HG03520 (cell line): Measurements from ENCODE around the gene ZC3H11A.
A peak's percentile ranks its signal among the peaks of the same experiment; 100 is the strongest.
"Not testable (repeated sequence)": the region's sequence is repeated elsewhere in the genome, so short reads cannot be mapped to it uniquely, and the experiment has no call there.

ENCODE experiments used
- ATAC-seq: cut with Tn5 transposase; IDR thresholded peaks from one replicate; pipeline ENCODE4 v1.9.1; 2021; ENCODE audit warnings: mild to moderate bottlenecking, moderate library complexity; ENCODE audit not compliant: unreplicated experiment

ZC3H11A gene

DNA sequence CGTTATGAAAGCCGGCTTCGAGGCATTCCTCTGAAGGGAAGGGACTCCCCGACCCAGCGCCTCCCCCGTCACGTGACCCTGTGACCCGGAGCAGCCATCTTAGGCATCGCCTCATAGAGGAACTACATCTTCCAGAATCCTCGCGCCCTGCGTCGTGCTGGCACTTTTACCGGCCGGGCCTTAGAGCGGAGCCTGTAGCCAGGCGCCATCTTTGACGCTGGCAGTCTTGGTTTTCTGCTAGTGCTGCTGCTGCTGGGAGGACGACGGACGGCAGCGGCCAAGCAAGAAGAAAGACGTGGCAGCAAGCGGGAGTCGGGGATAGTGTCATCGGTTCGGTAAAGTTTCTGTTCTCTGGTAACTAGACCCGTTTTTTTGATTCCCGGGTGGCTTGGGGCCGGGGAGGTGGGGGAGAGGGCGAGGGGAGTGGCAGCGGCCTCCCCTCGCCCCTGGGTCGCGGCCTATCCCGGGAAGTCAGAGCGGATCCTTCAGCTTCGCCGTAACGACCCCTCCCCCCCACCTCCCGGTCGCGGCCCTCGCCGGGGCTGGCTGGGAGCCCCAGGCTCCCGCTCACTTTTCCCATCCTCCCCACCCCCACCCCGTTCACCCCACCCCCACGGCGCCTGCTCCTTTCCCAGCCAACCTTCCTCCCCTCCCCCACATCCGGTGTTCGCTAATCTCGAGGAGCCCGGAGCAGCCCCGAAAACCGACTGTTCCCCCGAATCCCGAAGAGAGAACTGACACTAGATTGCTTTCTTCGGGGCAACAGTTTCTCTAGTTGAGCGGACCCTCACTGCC lies at the start of gene ZC3H11A, which contains the start of gene ZBED6:
Gene ZC3H11A, plus strand, starts transcription at position 183 of the 795 bp plus-strand sequence. CDS start 21,448 bp downstream, outside the sequence.
Gene ZBED6, plus strand, starts transcription at position 183 of the 795 bp plus-strand sequence. CDS start 1,900 bp downstream, outside the sequence.
- ATAC-seq: peak; percentile 95

DNA sequence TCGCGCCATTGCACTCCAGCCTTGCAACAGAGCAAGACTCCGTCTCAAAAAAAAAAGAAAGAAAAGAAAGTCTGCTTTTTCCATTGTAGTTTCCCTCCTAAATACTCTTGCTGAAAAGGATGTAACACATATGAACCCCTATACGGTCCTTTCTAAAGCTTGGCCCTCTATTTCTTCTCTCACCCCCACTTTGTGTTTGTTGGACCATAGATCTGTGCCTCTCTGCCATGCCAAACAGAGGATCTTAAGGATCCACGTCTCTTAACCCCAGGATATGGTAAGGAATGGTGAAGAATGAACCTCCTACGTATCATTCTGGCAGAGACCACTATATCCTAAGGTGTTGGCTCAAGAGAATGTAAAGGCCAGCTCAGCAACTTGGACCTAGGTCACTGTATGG lies 49.1 kb upstream of the ZC3H11A start:
- no peak for ATAC-seq

DNA sequence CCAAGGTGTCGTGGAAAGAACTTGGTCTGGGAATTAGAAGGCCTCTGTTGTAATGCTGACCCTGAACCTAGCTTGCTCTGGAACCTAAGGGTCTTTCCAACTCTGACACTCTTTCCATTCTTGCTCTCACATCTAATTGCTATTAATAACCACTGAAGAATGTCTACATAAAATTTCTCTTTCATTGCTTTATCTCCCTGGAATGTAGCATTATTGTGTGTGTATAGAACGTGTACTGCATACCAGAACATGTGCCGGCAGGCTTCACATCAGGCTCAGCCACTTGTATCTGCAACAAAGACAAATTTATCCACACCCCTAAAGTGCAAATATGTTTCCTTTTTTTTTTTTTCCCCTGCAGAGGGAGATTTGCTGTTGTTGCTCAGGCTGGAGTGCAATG lies 44.4 kb upstream of the ZC3H11A start:
- no peak for ATAC-seq

DNA sequence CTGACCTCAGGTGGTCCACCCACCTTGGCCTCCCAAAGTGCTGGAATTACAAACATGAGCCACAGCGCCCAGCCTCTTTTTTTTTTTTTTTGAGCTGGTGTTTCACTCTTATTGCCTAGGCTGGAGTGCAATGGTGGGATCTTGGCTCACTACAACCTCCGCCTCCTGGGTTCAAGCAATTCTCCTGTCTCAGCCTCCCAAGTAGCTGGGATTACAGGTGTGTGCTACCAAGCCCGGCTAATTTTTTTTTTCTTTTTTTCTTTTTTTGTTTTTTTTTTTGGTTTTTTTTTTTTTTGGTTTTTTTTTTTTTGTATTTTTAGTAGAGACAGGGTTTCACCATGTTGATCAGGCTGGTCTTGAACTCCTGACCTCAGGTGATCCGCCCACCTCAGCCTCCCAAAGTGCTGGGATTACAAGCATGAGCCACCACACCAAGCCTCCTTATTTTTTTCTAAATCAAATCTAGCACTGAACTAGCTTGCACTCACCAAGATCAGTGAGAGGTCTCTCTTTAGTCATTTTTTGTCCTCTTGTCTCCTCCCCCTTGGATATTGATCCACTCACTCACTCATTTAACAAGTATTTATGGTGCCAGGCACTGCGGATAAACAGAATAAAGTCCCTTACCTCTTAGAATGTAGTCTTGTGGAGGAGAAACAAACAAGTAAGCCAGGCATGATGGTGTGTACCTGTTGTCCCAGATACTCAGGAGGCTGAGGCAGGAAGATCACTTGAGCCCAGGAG lies 43.6 kb upstream of the ZC3H11A start:
- not testable (repeated sequence) for ATAC-seq

DNA sequence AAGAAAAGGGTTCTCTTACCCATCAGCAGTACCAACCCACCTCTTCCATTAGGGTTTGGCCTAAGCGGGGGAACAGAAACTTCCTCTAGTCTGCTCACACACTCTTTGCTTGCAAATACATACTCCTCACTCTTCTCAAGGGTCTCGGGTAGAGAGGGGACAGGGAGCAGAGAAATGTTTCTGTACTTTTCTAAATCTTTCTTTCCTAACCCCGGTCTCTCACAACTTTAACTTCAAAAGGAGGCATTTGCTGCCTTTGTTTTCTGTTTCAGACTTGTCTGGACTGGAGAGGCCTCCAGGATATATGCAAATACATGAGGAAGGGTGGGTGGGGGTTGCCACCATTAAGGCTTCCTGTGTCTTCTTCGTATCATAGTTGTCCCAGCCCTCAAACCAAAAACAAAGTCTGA lies 41.0 kb upstream of the ZC3H11A start:
- ATAC-seq: no peak

DNA sequence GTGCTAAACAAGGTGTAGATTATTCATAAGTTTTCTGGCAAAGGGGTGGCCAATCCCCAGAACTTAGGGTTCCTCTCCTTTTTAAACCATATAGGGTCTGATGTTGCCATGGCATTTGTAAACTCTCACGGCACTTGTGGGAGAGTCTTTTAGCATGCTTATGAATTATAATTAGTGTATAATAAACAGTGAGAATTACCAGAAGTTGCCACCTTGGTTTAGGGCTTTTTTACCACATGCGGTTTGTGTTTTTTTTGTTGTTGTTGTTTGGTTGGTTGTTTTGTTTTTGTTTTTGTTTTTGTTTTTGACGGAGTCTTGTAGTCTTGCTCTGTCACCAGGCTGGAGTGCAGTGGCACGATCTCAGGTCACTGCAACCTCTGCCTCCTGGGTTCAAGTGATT lies 39.4 kb upstream of the ZC3H11A start:
- no peak for ATAC-seq

DNA sequence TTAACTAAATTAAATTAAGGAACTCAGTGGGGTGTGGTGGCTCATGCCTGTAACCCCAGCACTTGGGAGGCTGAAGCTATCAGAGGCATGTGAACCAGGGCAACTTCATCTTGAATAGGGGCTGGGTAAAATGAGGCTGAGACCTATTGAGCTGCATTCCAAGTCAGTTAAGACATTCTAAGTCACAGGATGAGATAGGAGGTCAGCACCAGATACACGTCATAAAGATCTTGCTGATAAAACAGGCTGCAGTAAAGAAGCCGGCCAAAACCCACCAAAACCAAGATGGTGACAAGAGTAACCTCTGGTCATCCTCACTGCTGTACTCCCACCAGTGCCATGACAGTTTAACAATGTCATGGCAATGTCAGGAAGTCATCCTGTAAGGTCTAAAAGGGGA lies 36.7 kb upstream of the ZC3H11A start:
- ATAC-seq: not testable (repeated sequence)

DNA sequence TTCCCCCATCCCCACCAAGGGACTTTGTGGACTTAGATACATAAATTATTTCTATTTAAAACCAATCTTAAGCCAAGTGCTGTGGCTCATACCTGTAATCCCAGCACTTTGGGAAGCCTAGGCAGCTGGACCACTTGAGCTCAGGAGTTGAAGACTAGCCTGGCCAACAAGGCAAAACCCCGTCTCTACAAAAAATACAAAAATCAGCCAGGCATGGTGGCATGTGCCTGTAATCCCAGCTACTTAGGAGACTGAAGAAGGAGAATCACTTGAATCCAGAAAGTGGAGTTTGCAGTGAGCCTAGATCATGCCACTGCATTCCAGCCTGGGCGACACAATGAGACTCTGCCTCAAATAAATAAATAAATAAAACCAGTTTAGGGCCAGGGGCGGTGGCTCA lies 34.9 kb upstream of the ZC3H11A start:
- ATAC-seq: no peak

DNA sequence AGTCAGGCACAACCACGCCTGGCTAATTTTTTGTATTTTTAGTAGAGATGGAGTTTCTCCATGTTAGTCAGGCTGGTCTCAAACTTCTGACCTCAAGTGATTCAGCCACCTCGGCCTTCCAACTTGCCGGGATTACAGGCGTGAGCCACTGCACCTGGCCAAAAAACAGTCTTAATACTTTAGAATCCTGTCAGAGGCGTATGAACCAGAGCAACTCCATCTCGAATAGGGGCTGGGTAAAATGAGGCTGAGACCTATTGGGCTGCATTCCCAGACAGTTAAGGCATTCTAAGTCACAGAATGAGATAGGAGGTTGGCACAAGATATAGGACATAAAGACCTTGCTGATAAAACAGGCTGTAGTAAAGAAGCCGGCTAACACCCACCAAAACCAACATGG lies 33.5 kb upstream of the ZC3H11A start:
- not testable (repeated sequence) for ATAC-seq

DNA sequence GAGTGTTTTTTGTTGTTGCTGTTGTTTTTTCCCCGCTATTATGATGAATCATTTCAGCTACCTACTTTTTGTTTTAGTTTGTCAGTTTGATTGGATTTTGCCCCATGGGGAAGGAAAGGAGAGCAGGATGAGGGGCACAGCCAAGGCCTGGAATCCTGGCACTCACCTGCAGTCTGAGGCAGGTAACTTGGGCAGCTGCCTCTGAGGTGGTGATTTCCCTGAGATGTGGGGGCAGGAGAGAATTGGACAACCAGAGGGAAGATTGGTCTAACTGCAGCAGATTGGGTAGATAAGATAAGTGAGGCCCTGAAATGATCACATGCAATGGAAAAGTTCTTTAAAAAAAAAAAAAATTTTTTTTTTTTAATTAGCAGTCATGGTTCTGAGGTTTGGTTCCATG lies 31.9 kb upstream of the ZC3H11A start:
- no peak for ATAC-seq

DNA sequence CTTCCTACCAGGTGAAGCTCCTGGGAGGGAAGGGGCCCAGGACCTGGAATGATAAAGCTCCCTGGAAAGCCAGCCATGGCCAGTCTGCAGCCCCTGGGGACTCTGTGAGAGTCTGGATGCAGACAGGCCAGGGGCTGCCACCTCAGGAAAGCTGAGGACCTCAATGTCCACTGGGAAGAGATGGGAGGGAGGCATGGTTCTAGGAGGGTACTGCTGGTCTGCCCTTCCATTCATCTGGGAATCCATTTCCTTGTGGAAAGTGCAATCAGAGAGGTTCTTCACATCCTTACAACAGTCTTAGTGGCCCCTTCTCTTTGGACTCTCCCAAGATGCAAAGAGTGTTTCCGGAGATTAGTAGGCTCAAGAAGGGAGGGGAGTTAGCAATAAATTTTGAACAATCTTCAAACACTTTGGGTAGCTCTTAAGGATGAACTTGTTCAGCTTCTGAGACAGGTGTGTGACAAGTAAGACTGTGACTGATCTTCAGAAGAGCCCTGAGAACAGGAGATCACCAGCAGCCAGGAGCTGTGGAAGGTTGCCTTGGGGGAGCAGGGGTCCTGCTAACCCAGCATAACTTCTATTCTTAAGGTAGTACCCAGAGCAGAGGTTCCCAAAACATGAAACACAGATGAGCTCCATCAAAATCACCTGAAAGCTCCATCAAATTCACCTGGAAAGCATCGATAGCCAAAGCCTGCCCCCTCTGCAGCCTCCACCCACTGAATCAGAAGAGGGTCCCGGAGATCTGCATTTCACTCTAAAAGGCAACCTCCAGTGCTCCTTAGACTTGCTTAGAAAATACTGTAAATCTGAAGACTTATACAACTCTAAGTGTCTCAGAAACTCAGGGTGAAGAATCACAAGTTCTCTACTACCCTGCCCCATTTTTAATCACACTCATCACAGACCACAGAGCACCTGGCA lies 31.1 kb upstream of the ZC3H11A start:
- ATAC-seq: peak; percentile 14

DNA sequence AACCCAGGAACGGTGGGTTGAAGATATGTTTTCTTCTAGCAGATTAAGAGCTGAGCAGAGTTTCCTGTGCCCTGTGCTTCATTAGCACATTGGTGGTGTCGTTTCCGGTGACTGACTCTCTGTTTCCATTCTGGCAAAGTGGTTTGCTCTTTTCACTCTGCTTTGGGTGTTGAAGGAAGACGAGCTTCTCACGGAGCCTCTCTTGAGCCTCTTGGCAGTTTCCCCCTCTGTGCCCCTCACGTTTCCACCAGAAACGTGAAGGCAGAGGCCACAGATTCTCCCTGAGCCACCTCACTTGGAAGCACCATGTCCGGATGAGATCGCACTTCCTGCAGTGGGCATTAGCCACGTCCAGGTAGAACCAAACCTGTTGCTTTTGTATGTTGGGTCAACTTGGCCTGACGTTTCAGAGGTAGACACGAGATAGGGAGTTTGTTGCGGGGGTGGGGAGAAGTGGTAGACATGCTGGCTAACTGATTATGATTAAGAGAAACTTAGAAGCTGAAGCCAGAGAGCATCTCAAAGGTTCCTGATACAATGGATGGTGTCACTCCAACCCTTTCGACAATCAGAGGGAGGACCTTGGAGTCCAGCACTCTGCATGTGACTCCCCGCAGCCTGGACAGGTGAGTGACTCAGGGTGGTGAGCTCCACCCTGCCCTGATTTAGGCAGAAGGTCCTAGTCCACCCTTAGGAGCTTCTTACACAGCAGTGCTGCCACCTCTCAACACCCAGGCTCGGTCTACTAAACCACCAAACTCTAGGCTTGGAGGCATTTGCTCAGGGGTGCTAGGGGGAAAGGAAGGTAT lies 30.2 kb upstream of the ZC3H11A start, which contains the start of gene LAX1:
Gene LAX1, plus strand, starts transcription at position 155 of the 809 bp plus-strand sequence. Its CDS starts 383 bp downstream, at position 538.
- ATAC-seq: peak; percentile 84

DNA sequence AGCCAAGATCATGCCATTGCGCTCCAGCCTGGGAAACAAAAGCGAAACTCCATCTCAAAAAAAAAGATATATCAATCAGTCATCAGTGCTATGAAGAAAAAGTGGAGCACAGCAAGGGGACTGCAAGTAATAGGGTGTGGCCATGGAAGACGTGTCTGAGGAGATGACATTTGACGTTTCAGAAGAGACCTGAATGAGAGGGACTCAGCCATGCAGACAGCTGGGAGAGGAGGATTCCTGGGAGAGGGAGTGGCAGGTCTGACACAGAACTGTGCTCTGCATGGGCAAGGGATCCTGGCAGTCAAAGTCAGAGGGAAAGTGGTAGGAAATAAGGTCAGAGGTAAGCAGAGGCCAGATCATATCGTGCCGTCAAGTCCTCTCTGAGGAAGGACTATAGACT lies 27.2 kb upstream of the ZC3H11A start:
- no peak for ATAC-seq

DNA sequence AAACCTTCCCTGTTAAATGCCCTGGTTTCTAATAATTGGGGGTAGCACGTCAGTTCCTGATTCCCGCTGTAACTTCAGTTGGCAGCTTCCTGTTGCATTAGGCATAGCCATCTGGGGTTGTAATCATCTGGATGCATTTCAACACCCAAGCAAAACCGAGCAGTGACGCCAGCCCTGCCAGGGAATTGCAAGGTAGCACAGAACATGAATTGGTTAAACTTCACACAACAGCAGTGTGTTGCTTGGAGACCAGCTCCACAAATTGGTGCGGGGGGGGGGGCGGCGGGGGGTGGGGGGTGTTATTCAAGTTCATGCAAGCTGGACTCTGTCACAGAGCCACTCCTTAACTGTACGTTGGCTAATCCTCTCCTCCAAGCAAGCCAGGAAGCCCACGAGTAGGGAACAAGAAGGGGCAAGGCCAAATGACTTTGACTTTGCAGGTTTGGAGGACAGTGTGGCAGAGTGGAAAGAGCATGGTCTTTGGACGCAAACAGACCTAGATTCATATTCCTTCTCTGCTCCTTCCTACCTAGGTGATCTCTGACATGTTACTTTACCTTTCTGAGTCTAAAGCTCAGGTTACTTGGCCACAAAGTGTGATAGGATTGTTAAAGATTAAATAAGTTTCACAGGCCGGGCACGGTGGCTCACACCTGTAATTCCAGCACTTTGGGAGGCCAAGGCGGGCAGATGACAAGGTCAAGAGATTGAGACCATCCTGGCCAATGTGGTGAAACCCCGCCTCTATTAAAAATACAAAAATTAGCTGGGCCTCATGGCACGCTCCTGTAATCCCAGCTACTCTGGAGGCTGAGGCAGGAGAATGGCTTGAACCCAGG lies 25.7 kb upstream of the ZC3H11A start:
- ATAC-seq: no peak

DNA sequence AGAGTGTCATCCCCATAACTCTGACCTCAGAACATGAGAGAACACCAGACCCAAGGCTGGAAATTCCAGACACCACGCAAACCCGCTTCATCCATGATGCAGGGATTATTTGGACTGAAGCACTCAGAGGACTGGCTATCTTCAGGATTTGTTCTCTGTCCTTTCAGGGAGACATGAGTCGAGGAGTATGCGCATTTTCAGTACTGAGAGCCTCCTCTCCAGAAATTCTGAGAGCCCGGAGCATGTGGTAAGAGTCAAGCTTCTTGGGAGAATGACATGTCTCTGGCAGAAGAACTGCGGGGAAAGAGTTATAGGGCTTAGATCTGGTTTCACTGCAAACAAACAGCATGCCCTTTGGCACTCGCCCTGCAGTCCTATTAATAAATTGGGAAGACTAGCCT lies 23.5 kb upstream of the ZC3H11A start:
- no peak for ATAC-seq

DNA sequence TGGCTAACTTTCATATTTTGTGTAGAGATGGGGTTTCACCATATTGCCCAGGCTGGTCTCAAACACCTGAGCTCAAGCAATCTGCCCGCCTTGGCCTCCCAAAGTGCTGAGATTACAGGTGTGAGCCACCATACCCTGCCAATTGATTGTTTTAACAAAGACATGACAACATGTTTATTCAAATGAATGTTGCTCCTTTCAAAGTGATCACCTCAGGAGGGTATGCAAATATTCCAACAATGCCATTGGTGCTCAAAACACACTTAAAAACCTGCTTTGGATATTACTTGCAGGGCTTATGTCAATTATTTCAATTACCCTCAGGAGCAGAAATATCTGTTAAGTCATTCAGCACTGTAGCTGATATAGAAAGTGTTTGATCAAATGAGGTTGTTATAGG lies 22.6 kb upstream of the ZC3H11A start:
- no peak for ATAC-seq

DNA sequence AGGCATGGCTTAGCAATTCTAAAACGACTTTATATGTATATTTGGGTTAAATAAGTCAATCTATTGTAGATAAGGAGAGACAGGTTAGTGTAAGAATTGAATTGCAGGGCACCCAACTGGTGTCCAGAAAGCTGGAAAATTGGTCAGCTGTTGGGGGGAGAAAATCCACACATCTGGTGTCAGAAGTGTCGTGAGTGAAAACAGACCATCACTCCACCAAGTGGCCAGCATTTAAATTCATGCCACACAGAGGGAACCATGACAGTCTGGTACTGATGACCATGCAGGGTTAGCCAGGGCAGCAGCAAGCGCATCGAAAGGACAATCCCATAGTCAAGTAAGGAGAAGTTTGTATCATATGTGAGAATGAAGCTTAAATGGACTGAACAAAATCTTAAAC lies 18.8 kb upstream of the ZC3H11A start:
- no peak for ATAC-seq

DNA sequence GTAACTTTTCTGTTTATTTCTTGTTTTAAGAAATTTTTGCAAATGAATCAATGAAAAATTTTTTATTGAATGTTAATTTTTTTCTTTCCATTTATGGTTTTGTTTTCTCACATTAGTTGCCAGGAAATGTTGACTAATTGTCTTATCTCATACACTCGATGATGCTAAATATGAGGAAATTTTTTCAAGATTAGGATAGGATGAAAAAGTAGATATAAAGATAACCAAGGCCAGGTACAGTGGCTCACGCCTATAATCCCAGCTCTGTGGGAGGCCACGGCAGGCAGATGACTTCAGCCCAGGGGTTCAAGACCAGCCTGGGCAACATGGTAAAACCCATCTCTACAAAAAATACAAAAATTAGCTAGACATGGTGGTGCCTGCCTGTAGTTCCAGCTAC lies 17.8 kb upstream of the ZC3H11A start:
- ATAC-seq: no peak

DNA sequence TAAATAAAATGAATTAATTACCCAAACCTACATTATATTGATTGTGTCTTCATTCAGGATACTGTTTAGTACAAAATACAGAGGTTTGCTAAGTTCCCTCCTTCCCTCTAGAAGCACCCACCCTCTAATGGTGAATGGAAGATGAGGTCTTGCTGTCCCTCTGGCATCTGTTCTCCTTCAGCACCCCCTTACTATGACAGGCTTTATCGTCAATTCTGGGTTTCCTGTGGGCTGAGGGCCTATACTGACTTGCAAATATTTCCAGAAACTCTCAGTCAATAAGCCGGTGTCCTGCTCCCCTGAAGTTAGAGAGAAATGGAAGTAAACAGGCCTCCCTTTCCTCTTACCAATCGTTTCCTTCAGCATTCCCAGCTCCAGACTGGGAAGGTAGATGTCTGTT lies 17.3 kb upstream of the ZC3H11A start:
- ATAC-seq: no peak
